ENCODE measurements around the gene MEX3C. TPM values are rescaled to one million over a fixed set of nuclear protein-coding genes. Genes with fewer than 3 reads are reported as not detected.

The MEX3C gene
- total and polyA plus RNA-seq, 2 experiments from 2014 or later, result 28.8 to 109 TPM

DNA sequence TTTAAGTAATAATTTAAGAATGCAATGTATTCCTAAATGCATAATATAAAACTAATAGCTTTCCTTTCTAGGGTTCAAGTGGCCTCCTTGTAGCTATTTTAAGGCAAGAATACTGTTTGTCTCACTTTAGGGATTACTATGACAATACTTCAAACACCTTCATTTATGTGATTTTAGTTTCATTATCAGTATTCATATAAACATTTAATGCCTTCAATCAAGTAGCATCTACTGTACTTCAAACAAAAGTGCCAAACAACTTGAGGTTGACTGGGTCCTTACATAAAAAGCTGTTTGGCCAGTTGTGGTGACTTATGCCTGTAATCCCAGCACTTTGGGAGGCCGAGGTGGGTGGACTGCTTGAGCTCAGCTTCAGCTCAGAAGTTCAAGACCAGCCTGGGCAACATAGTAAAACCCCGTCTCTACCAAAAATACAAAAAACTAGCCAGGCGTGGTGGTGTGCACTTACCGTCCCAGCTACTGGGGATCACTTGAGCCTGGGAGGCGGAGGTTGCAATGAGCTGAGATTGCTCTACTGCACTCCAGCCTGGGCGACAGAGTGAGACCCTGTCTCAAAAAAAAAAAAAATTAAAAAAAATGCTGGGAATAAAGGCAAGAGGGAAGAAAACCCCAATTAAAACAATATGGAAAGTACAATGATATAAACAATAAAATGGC, 9.3 kb downstream of the MEX3C start (continued):
- TF ChIP-seq, protein P1, sequence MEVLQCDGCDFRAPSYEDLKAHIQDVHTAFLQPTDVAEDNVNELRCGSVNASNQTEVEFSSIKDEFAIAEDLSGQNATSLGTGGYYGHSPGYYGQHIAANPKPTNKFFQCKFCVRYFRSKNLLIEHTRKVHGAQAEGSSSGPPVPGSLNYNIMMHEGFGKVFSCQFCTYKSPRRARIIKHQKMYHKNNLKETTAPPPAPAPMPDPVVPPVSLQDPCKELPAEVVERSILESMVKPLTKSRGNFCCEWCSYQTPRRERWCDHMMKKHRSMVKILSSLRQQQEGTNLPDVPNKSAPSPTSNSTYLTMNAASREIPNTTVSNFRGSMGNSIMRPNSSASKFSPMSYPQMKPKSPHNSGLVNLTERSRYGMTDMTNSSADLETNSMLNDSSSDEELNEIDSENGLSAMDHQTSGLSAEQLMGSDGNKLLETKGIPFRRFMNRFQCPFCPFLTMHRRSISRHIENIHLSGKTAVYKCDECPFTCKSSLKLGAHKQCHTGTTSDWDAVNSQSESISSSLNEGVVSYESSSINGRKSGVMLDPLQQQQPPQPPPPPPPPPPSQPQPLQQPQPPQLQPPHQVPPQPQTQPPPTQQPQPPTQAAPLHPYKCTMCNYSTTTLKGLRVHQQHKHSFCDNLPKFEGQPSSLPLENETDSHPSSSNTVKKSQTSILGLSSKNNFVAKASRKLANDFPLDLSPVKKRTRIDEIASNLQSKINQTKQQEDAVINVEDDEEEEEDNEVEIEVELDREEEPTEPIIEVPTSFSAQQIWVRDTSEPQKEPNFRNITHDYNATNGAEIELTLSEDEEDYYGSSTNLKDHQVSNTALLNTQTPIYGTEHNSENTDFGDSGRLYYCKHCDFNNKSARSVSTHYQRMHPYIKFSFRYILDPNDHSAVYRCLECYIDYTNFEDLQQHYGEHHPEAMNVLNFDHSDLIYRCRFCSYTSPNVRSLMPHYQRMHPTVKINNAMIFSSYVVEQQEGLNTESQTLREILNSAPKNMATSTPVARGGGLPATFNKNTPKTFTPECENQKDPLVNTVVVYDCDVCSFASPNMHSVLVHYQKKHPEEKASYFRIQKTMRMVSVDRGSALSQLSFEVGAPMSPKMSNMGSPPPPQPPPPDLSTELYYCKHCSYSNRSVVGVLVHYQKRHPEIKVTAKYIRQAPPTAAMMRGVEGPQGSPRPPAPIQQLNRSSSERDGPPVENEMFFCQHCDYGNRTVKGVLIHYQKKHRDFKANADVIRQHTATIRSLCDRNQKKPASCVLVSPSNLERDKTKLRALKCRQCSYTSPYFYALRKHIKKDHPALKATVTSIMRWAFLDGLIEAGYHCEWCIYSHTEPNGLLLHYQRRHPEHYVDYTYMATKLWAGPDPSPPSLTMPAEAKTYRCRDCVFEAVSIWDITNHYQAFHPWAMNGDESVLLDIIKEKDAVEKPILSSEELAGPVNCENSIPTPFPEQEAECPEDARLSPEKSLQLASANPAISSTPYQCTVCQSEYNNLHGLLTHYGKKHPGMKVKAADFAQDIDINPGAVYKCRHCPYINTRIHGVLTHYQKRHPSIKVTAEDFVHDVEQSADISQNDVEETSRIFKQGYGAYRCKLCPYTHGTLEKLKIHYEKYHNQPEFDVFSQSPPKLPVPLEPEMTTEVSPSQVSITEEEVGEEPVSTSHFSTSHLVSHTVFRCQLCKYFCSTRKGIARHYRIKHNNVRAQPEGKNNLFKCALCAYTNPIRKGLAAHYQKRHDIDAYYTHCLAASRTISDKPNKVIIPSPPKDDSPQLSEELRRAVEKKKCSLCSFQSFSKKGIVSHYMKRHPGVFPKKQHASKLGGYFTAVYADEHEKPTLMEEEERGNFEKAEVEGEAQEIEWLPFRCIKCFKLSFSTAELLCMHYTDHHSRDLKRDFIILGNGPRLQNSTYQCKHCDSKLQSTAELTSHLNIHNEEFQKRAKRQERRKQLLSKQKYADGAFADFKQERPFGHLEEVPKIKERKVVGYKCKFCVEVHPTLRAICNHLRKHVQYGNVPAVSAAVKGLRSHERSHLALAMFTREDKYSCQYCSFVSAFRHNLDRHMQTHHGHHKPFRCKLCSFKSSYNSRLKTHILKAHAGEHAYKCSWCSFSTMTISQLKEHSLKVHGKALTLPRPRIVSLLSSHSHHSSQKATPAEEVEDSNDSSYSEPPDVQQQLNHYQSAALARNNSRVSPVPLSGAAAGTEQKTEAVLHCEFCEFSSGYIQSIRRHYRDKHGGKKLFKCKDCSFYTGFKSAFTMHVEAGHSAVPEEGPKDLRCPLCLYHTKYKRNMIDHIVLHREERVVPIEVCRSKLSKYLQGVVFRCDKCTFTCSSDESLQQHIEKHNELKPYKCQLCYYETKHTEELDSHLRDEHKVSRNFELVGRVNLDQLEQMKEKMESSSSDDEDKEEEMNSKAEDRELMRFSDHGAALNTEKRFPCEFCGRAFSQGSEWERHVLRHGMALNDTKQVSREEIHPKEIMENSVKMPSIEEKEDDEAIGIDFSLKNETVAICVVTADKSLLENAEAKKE (CRISPR knock-in tag; IDR thresholded peaks at IDR 0.05), result no peak
- TF ChIP-seq, protein P2, sequence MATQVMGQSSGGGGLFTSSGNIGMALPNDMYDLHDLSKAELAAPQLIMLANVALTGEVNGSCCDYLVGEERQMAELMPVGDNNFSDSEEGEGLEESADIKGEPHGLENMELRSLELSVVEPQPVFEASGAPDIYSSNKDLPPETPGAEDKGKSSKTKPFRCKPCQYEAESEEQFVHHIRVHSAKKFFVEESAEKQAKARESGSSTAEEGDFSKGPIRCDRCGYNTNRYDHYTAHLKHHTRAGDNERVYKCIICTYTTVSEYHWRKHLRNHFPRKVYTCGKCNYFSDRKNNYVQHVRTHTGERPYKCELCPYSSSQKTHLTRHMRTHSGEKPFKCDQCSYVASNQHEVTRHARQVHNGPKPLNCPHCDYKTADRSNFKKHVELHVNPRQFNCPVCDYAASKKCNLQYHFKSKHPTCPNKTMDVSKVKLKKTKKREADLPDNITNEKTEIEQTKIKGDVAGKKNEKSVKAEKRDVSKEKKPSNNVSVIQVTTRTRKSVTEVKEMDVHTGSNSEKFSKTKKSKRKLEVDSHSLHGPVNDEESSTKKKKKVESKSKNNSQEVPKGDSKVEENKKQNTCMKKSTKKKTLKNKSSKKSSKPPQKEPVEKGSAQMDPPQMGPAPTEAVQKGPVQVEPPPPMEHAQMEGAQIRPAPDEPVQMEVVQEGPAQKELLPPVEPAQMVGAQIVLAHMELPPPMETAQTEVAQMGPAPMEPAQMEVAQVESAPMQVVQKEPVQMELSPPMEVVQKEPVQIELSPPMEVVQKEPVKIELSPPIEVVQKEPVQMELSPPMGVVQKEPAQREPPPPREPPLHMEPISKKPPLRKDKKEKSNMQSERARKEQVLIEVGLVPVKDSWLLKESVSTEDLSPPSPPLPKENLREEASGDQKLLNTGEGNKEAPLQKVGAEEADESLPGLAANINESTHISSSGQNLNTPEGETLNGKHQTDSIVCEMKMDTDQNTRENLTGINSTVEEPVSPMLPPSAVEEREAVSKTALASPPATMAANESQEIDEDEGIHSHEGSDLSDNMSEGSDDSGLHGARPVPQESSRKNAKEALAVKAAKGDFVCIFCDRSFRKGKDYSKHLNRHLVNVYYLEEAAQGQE (IDR thresholded peaks at IDR 0.05; ENCODE audit: unreplicated experiment), result no peak
- TF ChIP-seq EZH2phosphoT487 (IDR thresholded peaks at IDR 0.05; ENCODE audit: unreplicated experiment), result no peak
- TF ChIP-seq, protein P3, sequence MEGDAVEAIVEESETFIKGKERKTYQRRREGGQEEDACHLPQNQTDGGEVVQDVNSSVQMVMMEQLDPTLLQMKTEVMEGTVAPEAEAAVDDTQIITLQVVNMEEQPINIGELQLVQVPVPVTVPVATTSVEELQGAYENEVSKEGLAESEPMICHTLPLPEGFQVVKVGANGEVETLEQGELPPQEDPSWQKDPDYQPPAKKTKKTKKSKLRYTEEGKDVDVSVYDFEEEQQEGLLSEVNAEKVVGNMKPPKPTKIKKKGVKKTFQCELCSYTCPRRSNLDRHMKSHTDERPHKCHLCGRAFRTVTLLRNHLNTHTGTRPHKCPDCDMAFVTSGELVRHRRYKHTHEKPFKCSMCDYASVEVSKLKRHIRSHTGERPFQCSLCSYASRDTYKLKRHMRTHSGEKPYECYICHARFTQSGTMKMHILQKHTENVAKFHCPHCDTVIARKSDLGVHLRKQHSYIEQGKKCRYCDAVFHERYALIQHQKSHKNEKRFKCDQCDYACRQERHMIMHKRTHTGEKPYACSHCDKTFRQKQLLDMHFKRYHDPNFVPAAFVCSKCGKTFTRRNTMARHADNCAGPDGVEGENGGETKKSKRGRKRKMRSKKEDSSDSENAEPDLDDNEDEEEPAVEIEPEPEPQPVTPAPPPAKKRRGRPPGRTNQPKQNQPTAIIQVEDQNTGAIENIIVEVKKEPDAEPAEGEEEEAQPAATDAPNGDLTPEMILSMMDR (conservative IDR thresholded peaks at IDR 0.05; ENCODE audit: low read depth in 2 of 2), result no peak
- TF ChIP-seq, protein P4, sequence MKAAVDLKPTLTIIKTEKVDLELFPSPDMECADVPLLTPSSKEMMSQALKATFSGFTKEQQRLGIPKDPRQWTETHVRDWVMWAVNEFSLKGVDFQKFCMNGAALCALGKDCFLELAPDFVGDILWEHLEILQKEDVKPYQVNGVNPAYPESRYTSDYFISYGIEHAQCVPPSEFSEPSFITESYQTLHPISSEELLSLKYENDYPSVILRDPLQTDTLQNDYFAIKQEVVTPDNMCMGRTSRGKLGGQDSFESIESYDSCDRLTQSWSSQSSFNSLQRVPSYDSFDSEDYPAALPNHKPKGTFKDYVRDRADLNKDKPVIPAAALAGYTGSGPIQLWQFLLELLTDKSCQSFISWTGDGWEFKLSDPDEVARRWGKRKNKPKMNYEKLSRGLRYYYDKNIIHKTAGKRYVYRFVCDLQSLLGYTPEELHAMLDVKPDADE (IDR thresholded peaks at IDR 0.05), result no peak
- no peak for TF ChIP-seq POLR2AphosphoS5 (IDR thresholded peaks at IDR 0.05; ENCODE audit: low read depth)
- no peak for TF ChIP-seq NANOG (IDR thresholded peaks at IDR 0.05; ENCODE audit: borderline replicate concordance)
- TF ChIP-seq ZNF114 (CRISPR knock-in tag; IDR thresholded peaks at IDR 0.05), result no peak
